Spinal cord (tissue), 10 donors: ENCODE data around the gene PRDM15. TPM values are rescaled to one million over a fixed set of nuclear protein-coding genes. Genes with fewer than 3 reads are reported as not detected.

Experiments
- DNase-seq, 6 donors: peaks; one replicate each; pipeline versions ENCODE4 v3.0.0 to v3.0.0-alpha.2; 2013 to 2015; ENCODE audit warnings: low spot score in 6 of 6, low read depth in 4 of 6
- H3K27ac ChIP-seq: one replicate; pipeline ENCODE4 v1.5.1; 2013; ENCODE audit warnings: low read depth, low read length, control low read depth
- H3K27me3 ChIP-seq: one replicate; pipeline ENCODE4 v1.6.1; 2013; ENCODE audit warnings: low read length; ENCODE audit not compliant: control insufficient read depth, insufficient read depth
- H3K36me3 ChIP-seq: one replicate; pipeline ENCODE4 v1.6.1; 2013; ENCODE audit warnings: low read length; ENCODE audit not compliant: control insufficient read depth, insufficient read depth
- H3K4me1 ChIP-seq: one replicate; pipeline ENCODE4 v1.6.1; 2013; ENCODE audit warnings: low read length; ENCODE audit not compliant: control insufficient read depth, insufficient read depth
- H3K4me3 ChIP-seq: one replicate; pipeline ENCODE4 v1.5.1; 2013; ENCODE audit warnings: low read depth, low read length, control low read depth
- H3K9me3 ChIP-seq: one replicate; pipeline ENCODE4 v1.6.1; 2013; ENCODE audit warnings: low read length; ENCODE audit not compliant: control insufficient read depth, insufficient read depth
- WGBS: methylation state at CpG from one replicate; pipeline ENCODE4 v1.1.5; 2013; ENCODE audit warnings: missing lambda C conversion rate; ENCODE audit not compliant: insufficient coverage; 5-methylcytosine and 5-hydroxymethylcytosine counted together
- polyA plus RNA-seq, 2 donors: library from polyadenylated mRNA; unstranded; fragments of 120-200 nt; gene quantifications; one replicate each; pipeline ENCODE4 v1.2.1, GENCODE V29; 2013; ENCODE audit not compliant: insufficient read length in 2 of 2
- total RNA-seq, 2 donors: library from RNA; depleted of rRNA in 1 of 2; stranded (reverse); fragments of 120-200 nt in 1 of 2; fragments of >200 nt in 1 of 2; gene quantifications; one replicate each; pipeline versions ENCODE4 v1.2.3 to v1.2.4, GENCODE V29; 2013 to 2014
- donor health status: healthy.

PRDM15 gene
- total and polyA plus RNA-seq, 4 donors: 4.1 to 7.1 (median 6.3) TPM

DNA sequence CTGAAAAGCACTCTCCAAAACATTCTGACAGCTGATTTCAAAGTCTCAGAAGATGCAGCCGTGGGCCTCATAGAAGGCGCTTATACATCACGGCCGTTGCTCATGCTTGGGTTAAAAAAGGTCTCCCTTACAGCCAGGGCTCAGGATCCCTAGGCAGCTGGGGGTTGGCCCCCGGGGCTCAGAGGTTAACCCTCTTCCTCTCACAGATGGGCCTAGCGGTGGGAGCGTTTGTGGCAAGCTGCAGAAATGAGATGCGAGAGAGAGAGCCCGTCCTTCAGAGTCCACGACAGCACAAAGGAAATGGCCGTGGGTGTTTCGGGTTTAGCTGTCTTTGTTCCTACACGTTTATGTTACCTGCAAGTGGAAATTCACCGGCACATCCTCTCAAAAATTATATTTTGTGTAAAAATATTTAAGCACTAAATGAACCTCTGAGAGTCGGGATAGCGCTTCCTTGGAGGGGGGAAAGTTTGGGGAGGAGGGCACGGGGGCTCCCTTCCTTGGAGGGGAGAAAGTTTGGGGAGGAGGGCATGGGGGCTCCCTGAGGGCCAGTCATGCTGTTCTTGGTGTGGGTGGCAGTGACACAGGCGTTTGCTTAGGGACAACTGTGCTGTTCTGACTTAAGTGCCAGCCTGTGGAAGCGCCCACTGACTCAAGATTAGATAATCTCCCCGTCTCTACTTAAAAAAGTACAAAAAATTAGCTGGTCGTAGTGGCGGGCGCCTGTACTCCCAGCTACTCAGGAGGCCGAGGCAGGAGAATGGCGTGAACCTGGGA is 20.5 kb upstream of the PRDM15 start:
- Histone ChIP-seq H3K4me3 (no peak overlapping the region), H3K36me3 (peaks cover 44% of the 10 kb centered on the region), H3K9me3 (no peaks in the 10 kb centered on the region), H3K4me1 (peaks cover 15% of the 10 kb centered on the region), H3K27ac (no peak overlapping the region), H3K27me3 (no peaks in the 10 kb centered on the region)
- DNase-seq: no peak
- WGBS: 85% methylated on average over 15 of the region's 25 CpGs

DNA sequence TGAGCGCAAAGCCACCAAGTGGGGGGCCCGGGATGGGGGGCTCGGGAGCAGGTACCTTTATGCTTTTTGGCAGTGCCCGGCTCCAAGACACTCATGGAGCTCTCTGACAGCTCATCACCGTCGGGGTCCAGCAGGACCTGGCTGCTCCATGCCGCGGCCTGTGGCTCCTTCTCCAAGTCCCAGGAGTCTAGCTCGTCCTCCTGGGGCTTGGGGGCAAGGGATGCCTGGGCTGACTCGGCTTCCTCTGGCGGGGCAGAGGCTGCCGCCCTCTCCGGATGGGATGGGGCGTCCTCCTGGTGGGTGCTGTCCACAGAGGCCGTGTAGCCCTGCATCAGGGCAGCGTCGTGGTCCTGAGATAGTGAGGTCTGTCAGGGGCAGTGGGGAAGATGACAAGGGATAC is 19.9 kb upstream of the PRDM15 start:
- WGBS: 94% methylated on average over 14 of the region's 17 CpGs
- H3K36me3 ChIP-seq: peaks cover 43% of the 10 kb centered on the region
- no peaks in the 10 kb centered on the region for H3K9me3 ChIP-seq
- H3K4me3 ChIP-seq: no peak overlapping the region
- peaks cover 15% of the 10 kb centered on the region for H3K4me1 ChIP-seq
- H3K27ac ChIP-seq: no peak overlapping the region
- no peak for DNase-seq
- H3K27me3 ChIP-seq: no peaks in the 10 kb centered on the region

DNA sequence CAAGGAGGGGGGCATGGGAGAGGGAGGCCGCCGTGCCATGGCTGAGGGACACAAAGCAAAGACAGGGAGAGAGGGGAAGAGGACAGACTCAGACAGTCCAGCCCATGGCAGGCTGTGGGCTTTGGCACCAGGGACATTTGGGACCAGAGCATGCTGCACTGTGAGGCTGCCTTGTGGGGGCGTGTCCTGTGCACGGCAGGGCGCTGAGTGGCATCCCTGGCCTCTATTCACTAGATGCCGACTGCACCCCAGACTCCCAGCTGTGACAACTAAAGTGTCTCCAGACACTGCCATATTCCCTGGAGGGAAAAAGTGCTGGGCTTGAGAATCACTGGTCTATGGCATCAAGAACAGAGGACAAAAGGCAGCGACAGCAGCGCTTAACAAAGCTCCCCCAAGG is 18.6 kb upstream of the PRDM15 start:
- 60% methylated on average over 8 of the region's 8 CpGs for WGBS
- H3K4me3 ChIP-seq: no peak overlapping the region
- DNase-seq: no peak
- no peaks in the 10 kb centered on the region for H3K9me3 ChIP-seq
- H3K36me3 ChIP-seq: peaks cover 39% of the 10 kb centered on the region
- H3K27me3 ChIP-seq: no peaks in the 10 kb centered on the region
- peaks cover 15% of the 10 kb centered on the region for H3K4me1 ChIP-seq
- H3K27ac ChIP-seq: no peak overlapping the region

DNA sequence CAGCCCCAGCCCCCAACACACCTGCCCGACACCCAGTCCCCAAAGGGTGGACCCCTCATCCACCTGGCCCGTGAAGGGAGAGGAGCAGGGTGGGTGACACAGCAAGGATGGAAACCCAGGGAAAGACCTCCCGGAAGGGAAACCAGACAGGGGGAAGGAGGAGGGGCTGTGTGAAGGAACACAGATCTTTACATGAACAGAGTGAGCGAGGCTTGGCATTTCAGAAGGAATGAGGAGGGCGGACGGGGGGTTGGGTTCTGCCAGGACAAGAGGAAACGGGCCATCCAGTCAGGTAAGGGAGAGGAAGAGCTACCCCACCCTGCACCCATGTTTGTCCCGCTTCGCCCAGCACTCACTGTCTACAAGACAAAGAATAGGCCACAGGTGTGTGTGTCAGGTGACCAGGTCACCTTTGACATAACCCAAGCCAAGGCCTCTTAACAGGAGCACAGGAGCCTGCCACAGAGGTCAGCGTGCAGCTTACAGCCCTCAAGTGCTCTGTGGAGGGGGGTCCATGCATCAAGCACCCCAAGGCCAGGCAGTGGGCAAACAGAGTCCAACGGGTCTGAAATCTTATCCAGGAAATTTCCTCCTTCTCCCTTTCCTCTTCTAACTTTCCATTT is 18.0 kb upstream of the PRDM15 start:
- Histone ChIP-seq H3K4me1 (peaks cover 15% of the 10 kb centered on the region), H3K27ac (no peak overlapping the region), H3K36me3 (peaks cover 44% of the 10 kb centered on the region), H3K4me3 (no peak overlapping the region), H3K27me3 (no peaks in the 10 kb centered on the region), H3K9me3 (no peaks in the 10 kb centered on the region)
- no peak for DNase-seq
- WGBS: 58% methylated on average over 2 of the region's 11 CpGs

DNA sequence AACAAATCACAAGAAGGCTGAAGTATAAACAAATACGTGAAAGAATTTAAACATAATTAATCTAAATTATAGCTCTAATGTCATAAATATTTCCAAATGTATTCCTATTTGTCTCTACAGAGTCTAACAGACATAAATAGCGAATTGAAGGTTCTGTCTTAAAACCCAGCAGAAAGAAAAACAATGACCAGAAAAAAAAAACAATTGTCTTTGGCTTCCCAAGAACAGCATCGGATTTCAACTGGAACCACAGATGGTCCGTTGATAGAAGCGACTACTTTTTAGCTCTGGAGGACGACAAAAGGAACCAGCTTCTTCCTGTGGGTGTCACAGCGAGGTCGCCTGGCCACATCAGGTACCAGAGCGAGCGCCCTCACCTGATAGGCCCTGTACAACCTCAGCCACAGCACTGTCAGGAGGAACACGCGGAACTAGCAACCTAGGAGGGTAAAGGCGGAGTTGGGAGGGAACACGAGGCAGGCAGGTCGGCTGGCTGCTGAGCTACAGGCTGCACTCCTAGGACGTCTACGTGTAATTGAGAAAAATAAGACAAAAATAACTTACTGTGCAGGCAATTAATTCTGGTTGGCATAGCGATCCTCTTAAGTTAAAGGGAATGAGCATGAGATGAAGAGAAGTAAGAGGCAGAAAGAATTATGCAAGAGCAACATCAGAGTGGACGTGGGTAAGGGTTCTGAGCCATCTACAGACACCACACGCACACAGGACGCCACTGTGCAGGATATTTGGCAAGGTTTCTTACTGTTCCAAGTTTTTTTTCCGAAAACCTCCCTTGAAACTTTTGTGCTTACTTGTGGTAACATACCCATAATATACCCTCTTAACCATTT is 16.7 kb upstream of the PRDM15 start:
- H3K36me3 ChIP-seq: peaks cover 51% of the 10 kb centered on the region
- peaks cover 15% of the 10 kb centered on the region for H3K4me1 ChIP-seq
- no peak overlapping the region for H3K27ac ChIP-seq
- 69% methylated on average over 18 of the region's 22 CpGs for WGBS
- H3K9me3 ChIP-seq: no peaks in the 10 kb centered on the region
- DNase-seq: no peak
- H3K4me3 ChIP-seq: no peak overlapping the region
- H3K27me3 ChIP-seq: no peaks in the 10 kb centered on the region

DNA sequence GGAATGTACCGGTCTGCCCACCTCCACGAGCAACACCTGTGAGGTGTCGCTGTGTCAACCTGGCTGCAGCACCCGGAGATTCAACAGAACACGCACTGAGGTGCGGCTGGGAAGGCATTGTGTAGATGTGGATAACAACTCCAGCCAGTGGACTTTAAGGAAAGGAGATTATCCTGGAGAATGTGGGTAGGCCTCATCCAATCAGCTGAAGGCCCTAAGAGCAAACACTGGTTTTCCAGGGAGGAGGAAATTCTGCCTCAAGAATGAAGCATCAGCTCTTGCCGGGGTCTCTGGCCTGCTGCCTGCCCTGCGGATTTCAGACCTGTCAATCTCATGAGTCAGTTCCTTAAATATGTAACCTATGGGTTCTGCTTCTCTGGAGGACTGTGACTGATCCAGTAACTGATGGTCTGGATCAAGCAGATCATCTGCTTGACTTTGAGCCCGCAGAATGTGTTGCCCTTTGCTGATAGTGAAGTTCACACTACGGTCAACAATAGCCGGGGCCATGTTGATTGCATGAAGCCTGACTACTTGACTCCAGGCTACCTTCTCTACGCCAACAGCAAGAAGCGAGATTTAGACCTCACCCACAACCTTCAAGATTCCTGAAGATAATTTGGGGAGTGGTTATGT is 15.9 kb upstream of the PRDM15 start:
- peaks cover 15% of the 10 kb centered on the region for H3K4me1 ChIP-seq
- no peaks in the 10 kb centered on the region for H3K27me3 ChIP-seq
- no peak for DNase-seq
- peaks cover 45% of the 10 kb centered on the region for H3K36me3 ChIP-seq
- H3K9me3 ChIP-seq: no peaks in the 10 kb centered on the region
- H3K4me3 ChIP-seq: no peak overlapping the region
- WGBS: 83% methylated on average over 6 of the region's 13 CpGs
- no peak overlapping the region for H3K27ac ChIP-seq

DNA sequence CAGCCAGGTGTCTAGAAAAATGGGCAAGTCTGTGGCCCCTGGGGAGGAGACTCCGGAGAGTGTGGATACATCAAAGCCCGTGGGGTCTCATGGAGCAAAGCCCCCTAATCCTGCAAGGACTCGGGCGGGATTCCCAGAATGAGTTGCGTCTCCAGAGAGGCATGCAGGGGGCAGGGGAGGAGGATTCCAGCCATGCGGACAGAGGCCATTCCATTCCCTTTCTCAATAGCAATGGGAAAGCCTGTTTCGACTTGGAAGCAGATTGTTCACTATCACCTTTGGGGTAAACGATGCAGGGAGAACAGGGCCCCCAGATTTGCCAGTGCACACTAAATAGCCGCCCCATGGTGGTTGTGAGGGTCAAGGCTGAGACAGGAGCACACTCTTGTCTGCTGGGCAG is 15.4 kb upstream of the PRDM15 start:
- H3K9me3 ChIP-seq: no peaks in the 10 kb centered on the region
- H3K27me3 ChIP-seq: no peaks in the 10 kb centered on the region
- 89% methylated on average over 9 of the region's 9 CpGs for WGBS
- H3K4me1 ChIP-seq: peaks cover 15% of the 10 kb centered on the region
- peaks cover 42% of the 10 kb centered on the region for H3K36me3 ChIP-seq
- H3K4me3 ChIP-seq: no peak overlapping the region
- no peak for DNase-seq
- no peak overlapping the region for H3K27ac ChIP-seq

DNA sequence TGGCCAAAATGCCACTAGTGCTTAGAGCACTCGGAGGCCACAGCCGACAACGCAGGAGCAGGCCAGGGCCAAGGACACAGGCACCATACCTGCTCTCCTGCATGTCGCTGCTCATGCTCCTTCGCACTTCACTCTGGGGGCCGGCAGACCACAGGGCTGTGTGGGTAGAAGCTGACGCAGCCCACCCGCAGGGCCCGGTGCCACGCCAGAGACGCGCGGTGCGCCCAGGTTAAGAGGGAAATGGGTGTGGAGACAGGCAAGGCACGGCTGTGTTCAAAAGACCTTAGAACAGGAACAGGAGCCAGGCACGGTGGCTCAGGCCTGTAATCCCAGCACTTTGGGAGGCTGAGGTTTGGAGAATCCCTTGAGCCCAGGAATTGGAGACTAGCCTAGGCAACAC is 13.6 kb upstream of the PRDM15 start:
- Histone ChIP-seq H3K27ac (no peak overlapping the region), H3K27me3 (no peaks in the 10 kb centered on the region), H3K36me3 (peaks cover 35% of the 10 kb centered on the region), H3K9me3 (no peaks in the 10 kb centered on the region), H3K4me3 (no peak overlapping the region), H3K4me1 (peaks cover 10% of the 10 kb centered on the region)
- DNase-seq: no peak
- WGBS: 96% methylated on average over 16 of the region's 16 CpGs

DNA sequence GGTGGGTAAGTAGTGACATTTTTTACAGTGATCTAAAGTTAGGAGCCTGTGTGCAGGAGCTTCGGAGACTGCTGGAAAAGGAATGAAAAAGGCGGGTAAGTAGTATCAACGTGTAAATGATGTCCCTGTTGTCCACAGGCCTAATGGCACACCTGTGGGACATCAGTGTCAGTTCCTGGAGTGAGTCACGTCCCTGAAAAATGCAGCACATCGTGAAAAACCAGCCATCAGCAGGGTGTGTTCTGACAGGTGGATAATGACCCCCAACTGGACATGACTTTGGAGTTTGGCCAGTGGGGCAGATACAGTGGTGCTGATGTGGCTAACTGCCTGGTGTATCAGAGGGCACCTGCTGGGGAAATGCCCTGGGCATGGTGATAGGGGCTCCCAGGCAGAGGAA is 12.0 kb upstream of the PRDM15 start:
- Histone ChIP-seq H3K36me3 (peaks cover 25% of the 10 kb centered on the region), H3K27ac (no peak overlapping the region), H3K27me3 (no peaks in the 10 kb centered on the region), H3K4me3 (no peak overlapping the region), H3K9me3 (no peaks in the 10 kb centered on the region), H3K4me1 (no peaks in the 10 kb centered on the region)
- no peak for DNase-seq
- WGBS: 88% methylated on average over 5 of the region's 5 CpGs
